Activated CD8-positive, alpha-beta memory T cell treated with anti-CD3 and anti-CD28 coated beads for 1 hour (primary cell): ENCODE data around the gene NELFB.
A peak's percentile ranks its signal among the peaks of the same experiment; 100 is the strongest.

Experiments
- DNase-seq, 2 donors: peaks; one replicate each; pipeline ENCODE4 v3.0.0-alpha.2; 2020; ENCODE audit warnings: low read depth in 1 of 2; ENCODE audit errors: extremely low read depth in 1 of 2

NELFB gene

DNA sequence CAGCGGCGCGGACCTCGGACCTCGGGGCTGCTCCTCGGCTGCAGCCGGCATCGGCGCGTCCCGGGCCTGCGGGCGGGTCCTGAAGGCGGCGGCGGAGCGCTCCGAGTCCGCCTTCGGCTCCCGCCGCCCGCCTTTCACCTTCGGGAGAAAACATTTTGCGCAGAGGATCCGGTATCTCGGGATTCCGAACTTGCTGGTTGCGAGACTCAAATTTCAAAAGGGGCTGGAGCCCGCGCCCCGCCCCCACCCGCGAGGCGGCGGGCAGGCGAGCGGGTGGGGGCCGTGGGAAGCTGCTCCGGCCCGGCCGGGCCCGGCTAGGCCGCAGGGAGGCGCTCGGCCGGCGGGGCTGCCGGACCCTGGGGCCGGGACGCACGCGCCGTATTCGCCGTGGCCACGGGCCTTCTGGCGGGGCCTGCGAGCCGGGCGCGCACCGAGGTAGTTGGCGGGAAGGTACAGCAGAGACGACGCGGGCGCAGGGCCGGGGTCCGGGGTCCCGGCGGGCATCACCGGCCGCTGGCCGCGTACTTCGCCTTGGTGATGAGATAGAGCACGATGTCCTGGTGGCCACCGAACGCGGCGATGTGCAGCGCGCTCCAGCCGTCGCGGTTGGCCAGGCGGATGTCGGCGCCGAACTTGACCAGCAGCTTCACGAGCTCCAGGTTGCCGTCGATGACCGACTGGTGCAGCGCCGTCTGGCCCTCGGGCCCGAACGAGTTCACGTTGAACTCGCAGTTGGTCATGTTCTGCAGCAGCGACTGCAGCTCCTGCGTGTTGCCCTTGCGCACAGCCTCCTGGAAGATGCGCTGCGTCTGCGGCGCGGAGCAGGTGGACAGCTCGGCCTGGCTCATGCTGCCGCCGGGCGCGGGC, 46.2 kb downstream of the NELFB start:
- no peak for DNase-seq

DNA sequence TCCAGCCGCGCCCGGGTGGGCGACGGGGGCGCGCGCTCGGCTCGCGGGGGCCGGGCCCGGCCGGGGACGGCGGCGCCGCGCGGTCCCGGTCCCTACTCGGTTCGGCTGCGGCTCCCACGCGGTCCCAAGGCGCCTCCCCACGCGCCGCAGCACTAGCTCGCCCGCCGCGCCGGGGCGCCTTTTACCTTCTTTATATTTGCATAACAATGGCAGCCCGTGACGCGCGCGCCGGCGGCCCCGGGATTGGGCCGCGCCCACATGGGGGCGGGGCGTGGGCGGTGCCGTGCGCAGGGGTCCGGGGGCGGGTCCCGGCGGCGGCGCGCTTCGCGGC, 47.0 kb downstream of the NELFB start, which contains the start of gene NRARP:
Gene NRARP (minus strand): TSS at position 154 of the 331 bp plus-strand sequence. CDS start 343 bp downstream, outside the sequence.
- peak; percentile 76 to 86 for DNase-seq

DNA sequence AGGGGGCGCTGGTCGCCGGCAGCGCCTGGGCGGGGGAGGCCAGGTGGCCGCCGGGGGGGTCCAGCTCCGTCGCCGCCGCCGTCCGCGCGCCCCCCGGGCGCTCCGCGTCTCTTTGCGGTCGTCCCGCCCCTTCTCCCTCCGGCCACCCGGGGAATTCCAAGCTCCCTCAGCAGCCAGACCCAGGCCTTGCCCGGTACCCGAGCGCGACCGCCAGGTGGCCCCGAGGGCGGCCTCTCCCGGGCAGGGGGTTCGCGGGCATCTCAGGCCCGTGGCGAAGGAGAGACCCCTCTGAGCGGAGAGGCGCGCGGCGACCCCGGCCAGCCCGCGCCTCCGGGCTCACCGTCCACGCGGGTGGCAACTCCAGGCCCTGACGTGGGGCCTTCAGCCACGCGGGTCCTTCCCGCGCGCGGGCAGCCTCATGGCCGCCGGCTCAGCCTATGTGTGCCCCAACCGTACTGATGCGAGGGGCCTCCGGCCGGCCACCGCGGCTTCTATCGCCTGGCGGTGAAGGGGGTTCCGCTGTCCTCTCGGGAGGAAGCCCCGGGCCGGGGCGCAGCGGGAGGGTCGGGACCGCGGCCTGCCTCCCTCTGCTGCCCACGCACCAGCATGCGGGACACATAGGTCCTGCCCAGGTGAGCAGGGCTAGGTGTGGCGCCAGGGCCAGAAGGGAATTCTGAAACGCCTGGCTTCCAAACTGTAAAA, 47.5 kb downstream of the NELFB start:
- DNase-seq: no peak

DNA sequence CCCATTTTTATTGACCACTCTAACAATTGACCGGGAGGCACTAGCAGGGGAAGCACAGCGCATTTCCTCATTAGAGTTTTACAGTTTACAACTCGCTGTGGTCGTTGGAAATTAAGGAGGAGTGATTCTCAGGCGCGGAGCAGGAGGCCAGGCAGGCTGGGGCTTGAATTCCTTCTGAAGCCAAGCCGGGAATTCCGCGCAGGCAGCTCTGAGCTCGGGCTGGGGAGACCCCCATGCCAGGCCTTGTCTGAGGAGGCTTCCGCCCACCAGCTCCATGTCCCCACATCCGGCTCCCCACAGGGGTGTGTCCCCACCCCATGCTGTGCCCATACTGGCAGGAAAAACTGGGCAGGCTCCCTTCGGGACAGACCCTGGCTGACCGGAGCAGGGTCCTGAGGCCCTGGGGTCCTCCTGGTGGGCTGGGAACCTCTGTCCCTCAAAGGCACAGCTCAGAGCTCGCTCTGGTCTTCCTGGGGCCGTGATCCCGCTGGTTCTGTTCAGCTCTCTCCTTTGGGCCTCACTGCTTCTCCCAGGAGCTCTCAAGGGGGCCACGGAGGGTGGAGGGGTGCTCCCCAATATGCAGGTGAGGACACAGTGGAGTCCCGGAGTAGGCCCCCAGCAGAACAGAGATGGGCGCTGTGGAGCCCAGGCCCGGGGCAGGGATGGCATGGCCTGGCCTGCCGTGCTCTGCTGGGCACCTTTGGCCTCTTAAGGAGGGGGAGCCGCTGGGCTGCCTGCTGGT, 48.2 kb downstream of the NELFB start:
- DNase-seq: no peak

DNA sequence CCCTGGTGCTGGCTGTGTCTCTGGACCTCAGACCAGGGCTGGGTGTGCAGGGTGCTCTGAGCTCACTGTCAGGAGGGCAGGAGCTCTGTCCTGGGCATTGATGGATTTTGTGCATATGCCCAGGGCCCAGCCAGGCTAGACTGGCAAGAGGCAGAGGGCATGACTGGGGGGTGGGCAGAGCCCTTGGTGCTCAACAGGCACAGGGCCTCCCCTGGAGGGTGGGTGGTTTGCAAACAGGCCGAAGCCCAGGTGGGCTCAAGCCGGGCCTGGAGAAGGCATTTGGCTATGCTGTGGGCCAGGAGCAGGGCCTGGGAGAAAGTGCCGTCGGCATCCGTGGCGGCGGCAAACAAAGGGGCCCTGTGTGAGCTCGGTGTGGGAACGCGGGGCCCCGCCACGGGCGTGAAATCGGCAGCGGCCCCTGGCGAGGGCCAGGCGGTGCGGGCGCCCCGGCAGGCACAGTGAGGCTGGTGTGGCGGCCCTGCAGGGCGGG, 48.8 kb downstream of the NELFB start:
- no peak for DNase-seq

DNA sequence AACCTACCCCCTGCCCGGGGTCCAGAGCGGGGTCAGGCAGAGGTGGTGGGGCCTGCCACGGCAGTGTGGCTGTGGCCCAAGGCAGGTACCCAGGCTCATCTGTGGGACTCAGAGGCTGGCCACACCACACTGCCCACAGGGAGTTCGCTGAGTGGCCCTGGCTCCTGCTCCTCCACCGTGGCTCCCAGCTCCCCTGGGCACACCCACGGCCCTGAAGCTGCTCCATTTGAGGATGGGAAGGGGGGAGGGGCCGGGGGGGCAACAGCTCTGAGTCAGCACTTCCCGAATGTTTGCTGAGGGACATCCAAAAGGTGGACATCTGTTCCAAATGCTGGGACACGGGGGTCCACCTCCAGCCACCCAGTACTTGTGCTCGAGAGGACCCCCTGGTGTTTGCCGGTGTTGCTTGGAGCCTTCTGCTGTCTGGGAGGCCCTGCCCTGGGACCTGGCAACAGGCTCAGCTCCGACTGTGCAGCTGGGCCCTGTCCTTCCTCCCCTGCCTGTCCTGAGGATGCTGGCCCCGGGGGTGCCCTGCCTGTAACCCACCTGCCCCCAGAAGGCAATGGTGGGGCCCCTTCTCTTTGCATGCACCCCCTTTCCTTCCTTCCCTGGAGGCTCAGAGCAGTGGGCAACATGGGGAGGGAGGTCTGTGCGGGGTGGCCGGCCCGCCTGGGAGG, 49.4 kb downstream of the NELFB start:
- DNase-seq: no peak

DNA sequence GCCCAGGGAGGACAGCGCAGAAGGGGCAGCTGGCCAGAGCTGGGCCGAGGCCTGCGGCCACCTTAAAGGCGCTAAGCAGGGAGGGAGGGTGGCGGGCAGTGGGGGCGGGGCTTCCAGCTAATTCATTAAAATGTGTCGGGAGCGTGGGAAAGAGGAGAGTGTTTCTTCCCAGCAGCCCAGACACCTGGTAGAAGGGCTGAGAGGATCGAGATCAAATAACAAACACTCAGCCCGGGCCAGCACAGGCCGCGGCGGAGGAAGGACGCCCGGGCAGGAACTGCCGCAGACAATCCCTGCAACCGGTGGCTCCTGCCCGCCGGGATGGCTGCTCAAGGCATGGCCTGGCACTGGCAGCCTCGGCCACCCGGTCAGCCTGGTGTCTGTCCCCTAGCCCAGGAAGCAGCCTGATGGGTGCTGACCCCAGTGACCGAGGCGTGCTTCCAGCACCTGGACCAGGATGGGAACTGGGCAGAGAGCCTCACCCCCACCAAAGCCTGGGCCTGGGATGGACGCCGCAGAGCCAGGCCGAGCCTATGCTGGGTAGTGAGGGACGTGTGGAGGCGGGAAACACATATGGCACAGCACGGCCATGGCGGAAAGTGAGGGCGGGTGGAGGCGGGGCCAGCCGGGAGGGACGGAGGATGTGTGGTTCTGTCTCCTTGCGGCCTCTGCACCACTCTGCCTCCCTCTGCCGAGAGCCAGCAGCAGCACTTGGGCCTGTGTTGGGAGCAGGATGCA, 50.1 kb downstream of the NELFB start:
- peak in 1 of 2 donors; percentile 31 for DNase-seq

DNA sequence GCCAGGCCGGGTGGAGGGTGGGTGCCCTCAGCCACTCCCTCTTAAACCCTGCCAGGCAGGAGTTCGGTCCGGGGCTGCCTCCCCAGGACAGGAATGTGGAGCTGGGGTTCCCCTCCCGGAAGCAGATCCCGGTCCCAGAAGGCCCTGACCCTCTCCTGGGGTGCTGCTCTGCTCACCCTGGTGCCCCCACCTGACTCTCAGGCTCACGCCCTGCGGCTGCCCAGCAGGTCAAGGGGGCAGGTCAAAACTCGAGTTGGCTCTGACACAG, 50.6 kb downstream of the NELFB start:
- DNase-seq: no peak

DNA sequence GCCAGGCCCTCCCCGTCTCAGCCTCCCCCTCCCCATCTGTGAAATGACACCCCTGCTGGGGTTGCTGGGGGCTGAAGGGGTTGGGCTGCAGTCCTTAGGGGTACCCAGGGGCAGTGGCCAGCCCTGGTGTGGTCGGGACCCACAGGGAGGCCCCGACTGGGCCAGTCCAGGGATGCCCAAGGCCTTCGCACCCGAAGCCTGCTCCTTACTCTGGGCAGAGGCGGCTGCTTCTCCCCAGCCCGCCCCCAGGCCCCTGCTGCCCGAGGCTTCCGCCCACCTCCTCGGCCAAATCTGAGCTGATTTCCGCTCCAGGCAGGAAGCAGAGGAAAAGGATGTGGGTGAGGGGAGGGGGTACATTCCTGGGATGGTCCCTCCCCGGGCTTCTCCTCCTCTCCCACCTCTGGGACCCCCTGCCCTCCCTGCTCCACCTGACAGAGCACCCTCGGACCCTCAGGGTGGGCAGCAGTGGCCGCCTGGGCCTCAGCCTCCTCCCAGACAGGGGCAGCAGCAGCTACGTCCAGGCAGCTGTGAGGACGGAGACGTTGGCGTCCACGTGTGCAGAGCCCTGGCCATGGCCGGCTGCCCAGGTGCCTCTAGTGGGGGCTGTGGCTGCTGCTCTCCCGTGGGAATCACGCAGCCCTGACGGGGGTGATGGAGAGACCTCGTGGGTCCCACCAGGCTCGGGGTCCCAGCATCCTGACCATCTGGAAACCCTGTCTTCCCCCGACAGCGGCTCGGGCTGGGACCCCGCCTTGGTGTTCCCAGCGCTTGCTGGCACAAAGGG, 51.1 kb downstream of the NELFB start:
- no peak for DNase-seq

DNA sequence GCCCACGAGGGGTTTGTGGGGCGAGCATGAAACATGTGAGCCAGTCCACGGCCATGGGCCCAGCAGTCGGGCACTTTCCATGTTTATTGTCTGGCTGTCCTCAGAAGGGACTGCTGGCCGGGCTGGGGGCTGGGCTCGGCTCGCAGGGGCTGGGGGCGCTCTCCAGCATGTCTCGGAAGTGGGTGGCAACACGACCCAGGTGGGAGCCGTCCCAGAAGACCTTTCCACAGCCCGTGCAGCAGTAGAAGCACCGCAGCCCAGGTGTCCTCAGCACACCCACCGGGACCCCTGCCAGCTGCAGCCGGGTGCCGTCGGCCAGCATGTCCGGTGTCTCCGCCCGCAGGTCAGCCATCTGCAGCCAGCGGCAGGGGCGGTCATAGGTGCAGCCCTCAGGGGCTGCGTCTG, 51.7 kb downstream of the NELFB start:
- DNase-seq: no peak

DNA sequence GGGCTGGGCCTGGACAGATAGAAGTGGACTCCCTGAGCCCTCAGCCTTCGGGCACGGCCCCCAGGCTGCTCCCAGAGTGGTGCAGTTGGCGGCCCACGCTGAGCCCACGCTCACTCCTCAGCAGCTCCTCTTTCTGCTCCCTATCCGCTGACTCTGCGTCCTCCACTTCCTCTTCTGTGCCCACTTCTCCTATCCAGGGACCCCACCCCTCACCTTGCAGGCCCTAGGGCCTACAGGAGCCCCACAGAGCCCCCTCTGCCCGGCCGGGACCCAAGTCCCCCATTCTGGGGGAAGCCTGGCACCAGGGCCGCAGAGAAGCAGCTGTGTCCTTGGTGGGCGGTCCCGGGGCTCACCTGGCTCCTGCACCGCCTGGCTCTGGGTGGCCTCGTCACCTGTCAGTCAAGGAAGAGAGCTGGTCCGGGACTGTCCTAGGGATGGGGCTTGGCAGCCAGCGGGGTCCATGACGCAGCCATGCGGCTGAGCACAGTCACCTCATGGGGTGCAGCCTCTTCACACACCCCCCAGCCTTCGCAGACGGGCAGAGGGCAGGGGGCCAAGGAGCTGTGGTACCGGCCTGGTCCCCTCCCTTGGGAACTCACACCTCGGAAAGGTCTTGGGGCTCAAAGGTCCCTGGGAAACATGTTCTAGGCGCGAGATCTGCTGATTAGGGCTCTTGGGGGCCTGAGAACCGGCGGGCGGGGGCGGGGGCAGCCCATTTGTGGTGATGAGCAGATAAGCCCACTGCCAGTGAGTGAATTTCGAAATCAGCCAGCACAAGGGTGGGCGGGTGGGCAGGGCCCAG, 52.3 kb downstream of the NELFB start:
- DNase-seq: no peak

DNA sequence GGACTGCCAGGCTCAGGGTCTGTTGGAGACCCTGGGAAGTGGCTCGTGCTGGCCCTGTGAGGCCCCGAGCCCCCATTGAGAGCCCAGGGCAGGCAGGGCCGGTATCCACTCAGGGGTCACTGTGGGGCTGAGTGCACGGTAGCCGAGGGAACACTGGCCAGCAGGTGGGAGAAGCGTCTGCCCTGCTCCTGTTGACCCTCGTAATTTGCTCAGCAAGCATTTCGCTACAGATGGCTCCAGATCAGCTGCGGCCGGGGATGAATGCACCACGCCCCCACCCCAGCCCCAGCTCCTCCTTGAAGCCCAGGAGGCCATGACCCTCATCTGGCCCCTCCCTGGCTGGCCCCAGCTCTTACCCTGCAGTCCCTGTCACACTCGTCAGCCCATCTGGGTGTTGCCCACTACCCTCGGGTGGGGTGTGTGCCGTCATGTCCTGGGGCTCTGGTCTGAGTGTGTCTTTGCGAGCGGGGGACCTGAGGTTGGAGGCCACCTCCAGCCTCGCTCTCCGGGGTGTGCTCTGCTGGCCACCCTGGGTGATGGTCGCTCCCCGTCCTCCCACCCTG, 53.0 kb downstream of the NELFB start:
- DNase-seq: no peak

DNA sequence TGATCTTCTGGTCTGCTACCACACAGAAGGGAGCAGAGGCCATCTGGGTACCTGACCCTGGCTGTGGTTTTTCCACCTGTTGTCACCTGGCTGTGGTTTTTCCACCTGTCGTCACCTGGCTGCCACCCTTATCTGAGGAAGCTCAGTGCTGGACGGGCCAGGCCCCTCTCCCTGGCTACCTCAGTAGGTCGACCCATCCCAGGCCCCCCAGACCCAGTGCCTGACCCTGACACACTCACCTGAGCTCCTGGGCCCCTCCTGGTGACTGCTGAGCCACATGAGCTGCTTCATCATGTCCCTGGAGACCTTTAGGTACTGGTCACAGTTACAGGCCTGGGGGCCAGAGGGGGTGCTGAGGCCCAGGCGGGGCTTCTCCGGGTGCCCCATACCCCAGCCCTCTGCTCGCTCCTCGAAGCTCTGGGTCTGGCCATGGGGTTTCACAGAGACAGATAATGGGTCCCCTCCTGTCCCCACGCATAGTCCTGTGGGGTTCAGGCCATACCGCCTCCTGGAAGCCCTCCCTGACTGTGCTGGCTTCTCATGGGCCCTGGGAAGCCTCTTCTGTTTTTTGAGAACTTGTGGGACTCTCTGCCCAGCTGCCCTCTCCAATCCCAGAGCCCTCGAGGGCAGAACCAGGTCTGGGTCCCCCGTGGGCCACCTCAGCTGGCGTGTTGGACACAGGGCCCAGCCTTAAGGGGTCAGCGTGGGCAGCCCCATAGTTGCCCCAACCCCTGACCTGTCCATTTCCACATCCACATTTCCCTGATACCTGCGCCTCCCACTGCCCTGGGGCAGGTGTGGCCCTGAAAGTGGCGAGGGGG, 54.5 kb downstream of the NELFB start:
- DNase-seq: no peak

DNA sequence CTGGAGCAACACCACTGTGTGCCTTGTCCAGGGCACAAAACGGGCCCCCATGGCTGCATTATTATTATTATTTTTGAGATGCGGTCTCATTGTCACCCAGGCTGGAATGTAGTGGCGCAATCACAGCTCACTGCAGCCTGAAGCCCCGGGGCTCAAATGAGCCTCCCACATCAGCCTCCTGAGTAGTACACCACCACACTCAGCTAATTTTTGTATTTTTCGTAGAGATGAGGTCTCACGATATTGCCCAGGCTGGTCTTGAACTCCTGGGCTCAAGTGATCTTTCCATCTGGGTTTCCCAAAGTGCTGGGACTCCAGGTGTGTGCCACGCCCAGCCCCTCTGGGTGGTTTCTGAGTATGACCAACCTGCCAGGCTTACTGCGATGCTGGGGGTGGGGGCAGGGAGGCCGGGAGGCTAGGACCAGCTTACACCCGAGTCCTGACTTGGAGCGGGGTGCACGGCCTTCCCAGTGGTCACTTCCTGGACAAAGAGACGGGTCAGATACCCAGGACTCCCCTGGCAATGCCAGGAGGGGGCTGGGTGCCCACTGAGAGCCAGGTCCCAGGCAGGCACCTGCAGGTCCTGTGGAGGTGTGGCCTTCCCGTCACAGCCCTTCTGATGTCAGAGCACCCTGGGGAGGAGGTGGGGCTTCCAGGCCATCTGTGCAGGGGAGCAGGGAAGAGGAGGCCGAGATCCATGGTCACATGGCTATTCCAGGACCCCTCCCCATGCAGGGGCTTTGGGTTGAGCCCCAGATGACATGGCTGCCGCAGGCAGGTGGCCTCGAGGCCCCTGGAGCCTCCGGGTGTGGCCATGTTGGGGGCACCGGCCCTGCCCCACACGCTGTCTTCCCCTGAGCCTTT, 55.3 kb downstream of the NELFB start:
- DNase-seq: no peak

DNA sequence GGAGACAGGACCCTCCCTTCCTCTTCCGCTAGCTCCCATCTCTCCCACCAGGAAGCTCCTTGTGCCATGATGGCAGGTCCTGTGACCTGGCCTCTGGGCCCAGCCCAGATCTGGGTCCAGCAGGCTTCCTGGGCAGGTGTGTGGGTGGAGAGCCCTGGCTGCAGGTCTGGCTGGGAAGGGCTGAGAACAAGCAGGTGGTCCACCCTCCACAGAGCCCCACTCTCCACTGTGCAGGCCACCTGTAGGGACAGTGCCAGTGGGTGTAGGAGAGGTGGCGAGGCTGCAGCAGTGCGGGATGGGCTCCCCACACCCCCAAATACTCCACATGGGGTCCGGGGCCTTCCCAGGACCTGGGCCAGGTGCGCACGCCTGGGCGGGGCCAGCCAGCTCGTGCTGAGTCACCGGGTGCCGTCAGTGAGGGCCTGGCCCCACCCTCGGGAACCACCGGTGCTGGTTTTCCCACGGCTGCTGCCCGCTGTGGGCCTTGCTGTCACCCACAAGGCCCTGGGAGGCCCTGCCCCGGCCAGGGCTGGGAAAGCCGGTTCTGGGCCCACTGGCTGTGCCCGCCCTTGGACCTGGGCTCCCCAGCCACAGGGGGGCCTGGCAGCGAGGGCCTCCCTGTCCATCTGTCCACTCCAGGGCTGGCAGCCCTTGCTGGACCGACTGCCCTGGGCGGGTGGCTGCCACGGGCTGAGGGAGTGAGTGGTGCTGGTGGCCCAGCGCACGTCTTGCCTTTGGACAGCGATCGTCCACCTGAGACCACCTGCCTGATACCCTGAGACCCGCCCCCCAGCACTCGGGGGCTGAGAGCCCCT, 56.3 kb downstream of the NELFB start:
- DNase-seq: no peak
